ENCODE measurements around the gene SCN9A. TPM values are rescaled to one million over a fixed set of nuclear protein-coding genes. Genes with fewer than 3 reads are reported as not detected.

Gene SCN9A
- total and polyA plus RNA-seq, 2 of the 8 experiments (the other 6 are each of a cell fraction or from before 2014, with no cell fraction given), result 1.6 to 6.2 TPM

GRCh38 chr2:166417669-166418068 is 41.9 kb upstream of the SCN9A start:
- POLR2A ChIA-PET (ENCODE audit: partially characterized antibody), result no interaction called here
- no peak overlapping the region for H3K23ac ChIP-seq (ENCODE audit: insufficient read length)

More at GRCh38 chr2:166417669-166418068, 41.9 kb upstream of the SCN9A start:
- no peak overlapping the region for H2AK5ac ChIP-seq (ENCODE audit: low read depth, low read length)
- no peaks in the 10 kb centered on the region for H3K27me3 ChIP-seq (replicated peaks in 1 of 4; ENCODE audit: control insufficient read depth in 3 of 4, extremely low read depth in 1 of 4, insufficient read depth in 3 of 4, low read length in 3 of 4)
- no peaks in the 10 kb centered on the region for H3K23me2 ChIP-seq (ENCODE audit: low read depth, low read length)
- no peak overlapping the region for H3K18ac ChIP-seq (ENCODE audit: extremely low read depth, low read length)
- no peak overlapping the region for H2BK120ac ChIP-seq (replicated peaks; ENCODE audit: low read depth, low read length)
- no peak overlapping the region for H4K91ac ChIP-seq (replicated peaks; ENCODE audit: insufficient read length, low read length)
- H3K9me3 ChIP-seq (ENCODE audit: insufficient read depth in 2 of 2, low read depth in 1 of 2, low read length in 1 of 2), result no peaks in the 10 kb centered on the region
- H4K20me1 ChIP-seq (replicated peaks in 1 of 2; ENCODE audit: control insufficient read depth in 1 of 2, insufficient read depth in 2 of 2, low read length in 2 of 2), result no peaks in the 10 kb centered on the region
- H3K79me1 ChIP-seq (ENCODE audit: low read depth, low read length), result no peaks in the 10 kb centered on the region
- H3K36me3 ChIP-seq (ENCODE audit: control insufficient read depth in 2 of 4, insufficient read depth in 4 of 4, low read length in 3 of 4), result no peaks in the 10 kb centered on the region
- H3K79me2 ChIP-seq (ENCODE audit: control insufficient read depth in 1 of 2, insufficient read depth in 2 of 2, low read length in 2 of 2), result no peaks in the 10 kb centered on the region
- no peak overlapping the region for H3K4me3 ChIP-seq (ENCODE audit: extremely low read depth in 1 of 4, insufficient read depth in 2 of 4, low read depth in 3 of 4, low read length in 4 of 4)
- H3K14ac ChIP-seq (ENCODE audit: insufficient read length), result no peak overlapping the region
- H3K56ac ChIP-seq (replicated peaks; ENCODE audit: insufficient read length, low read depth, low read length), result no peak overlapping the region
- no peak overlapping the region for H2AFZ ChIP-seq (ENCODE audit: low read length)
- H3K4me2 ChIP-seq (ENCODE audit: insufficient read depth in 1 of 2, low read depth in 2 of 2, low read length in 2 of 2), result no peak overlapping the region
- no peak overlapping the region for H3K9ac ChIP-seq (replicated peaks in 1 of 4; ENCODE audit: extremely low read depth in 1 of 4, low read depth in 3 of 4, low read length in 3 of 4)
- no peak overlapping the region for H2BK12ac ChIP-seq (ENCODE audit: low read depth, low read length)
- no peaks in the 10 kb centered on the region for H3K4me1 ChIP-seq (replicated peaks in 1 of 4; ENCODE audit: control insufficient read depth in 3 of 4, insufficient read depth in 4 of 4, low read length in 3 of 4)
- no peak overlapping the region for H4K5ac ChIP-seq (ENCODE audit: insufficient read length, low read depth, low read length)
- 81% methylated on average over 2 of the region's 2 CpGs; no CpG with 5 or more reads in 1 of the 2 experiments for whole genome bisulfite sequencing, 2 experiments (ENCODE audit: extremely low coverage in 1 of 2, insufficient coverage in 1 of 2, insufficient read length in 1 of 2, insufficient replicate concordance in 2 of 2, low coverage in 1 of 2, low lambda C conversion rate in 2 of 2, missing lambda C conversion rate in 1 of 2)
- FAIRE-seq (no peak), DNase-seq (ENCODE audit: low read depth in 1 of 2, low spot score in 2 of 2) (no peak)
- no peak overlapping the region for H2BK15ac ChIP-seq (ENCODE audit: low read length)
- H4K8ac ChIP-seq (ENCODE audit: extremely low read depth, insufficient read depth, low read length), result no peak overlapping the region
- TF ChIP-seq RNF2 (IDR thresholded peaks at IDR 0.05; ENCODE audit: borderline replicate concordance, low read depth, low read length, missing control alignments, poor library complexity, severe bottlenecking), result no peak
- no peak for TF ChIP-seq POLR2AphosphoS5 (IDR thresholded peaks at IDR 0.05; ENCODE audit: low read depth, low read length)
- TF ChIP-seq RAD21 (IDR thresholded peaks at IDR 0.05 in 1 of 2, conservative IDR thresholded peaks at IDR 0.05 in 1 of 2; ENCODE audit: low read depth in 2 of 2, low read length in 2 of 2), result peak; percentile 48 to 58
- no peak for TF ChIP-seq SIN3A (conservative IDR thresholded peaks at IDR 0.05 in 1 of 2, IDR thresholded peaks at IDR 0.05 in 1 of 2; ENCODE audit: low read depth in 1 of 2, low read length in 2 of 2)
- no peak for TF ChIP-seq POU5F1 (IDR thresholded peaks at IDR 0.05; ENCODE audit: low read depth, low read length)
- peak in 2 of 3 experiments; percentile 31 to 45; a peak in 2 of 4 replicates for TF ChIP-seq CTCF (IDR thresholded peaks at IDR 0.05; ENCODE audit: control extremely low read depth in 1 of 3, insufficient read depth in 1 of 3, low read depth in 1 of 3, low read length in 3 of 3)
- TF ChIP-seq SP4 (IDR thresholded peaks at IDR 0.05; ENCODE audit: low read length), result no peak
- no peak overlapping the region for H2BK20ac ChIP-seq (ENCODE audit: low read length)
- H2BK5ac ChIP-seq (ENCODE audit: low read depth, low read length), result no peak overlapping the region
- CTCF ChIA-PET (ENCODE audit: partially characterized antibody), result interaction anchor here (0.6 to 2.3 kb wide), 22 partner anchors 10 to 360 kb away, joined by 3 to 8 read pairs (median 4); no protein-coding TSS in a partner anchor
- no peak overlapping the region for H3K27ac ChIP-seq (ENCODE audit: low read depth, low read length)
- no peak overlapping the region for H3K4ac ChIP-seq (replicated peaks; ENCODE audit: insufficient read length, low read depth, low read length)

Measured in H1 (cell line).